ENCODE results near the gene COL4A3. TPM values are rescaled to one million over a fixed set of nuclear protein-coding genes. Genes with fewer than 3 reads are reported as not detected.

The COL4A3 gene
- total RNA-seq, 1 experiment from 2014 or later, result 0.15 TPM

DNA sequence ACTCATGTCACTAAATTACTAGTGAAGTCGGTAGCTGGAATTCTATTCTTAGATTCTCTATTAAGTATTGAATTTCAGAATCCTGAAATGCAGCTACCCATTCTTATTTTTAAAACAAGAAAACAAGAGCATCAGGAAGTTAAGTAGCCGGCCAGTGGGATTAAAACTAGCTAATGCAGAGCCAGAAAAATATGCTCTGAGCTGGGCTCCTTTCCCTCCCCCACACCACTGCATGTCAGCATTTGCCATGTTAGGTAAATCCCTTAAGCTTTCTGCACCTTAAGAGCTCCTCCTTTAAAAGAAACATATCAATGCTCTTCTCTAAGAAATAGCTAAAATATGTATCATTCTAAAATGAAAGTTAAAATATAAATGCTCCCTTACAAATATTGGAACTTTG is 88.4 kb downstream of the COL4A3 start:
- no peaks in the 10 kb centered on the region for H3K23me2 ChIP-seq (ENCODE audit: insufficient read length, low read depth, low read length, poor library complexity, severe bottlenecking)
- no peak overlapping the region for H3K27ac Mint-ChIP-seq
- no peak overlapping the region for H3K27ac ChIP-seq (ENCODE audit: insufficient read length, low read depth, low read length)
- H2BK12ac ChIP-seq (ENCODE audit: insufficient read length, low read depth, low read length), result no peak overlapping the region
- no peaks in the 10 kb centered on the region for H3K27me3 ChIP-seq (ENCODE audit: insufficient read depth, low read length)
- no CpG with 5 or more reads among the region's 2 CpGs for WGBS (ENCODE audit: extremely low coverage, insufficient read length, low lambda C conversion rate)
- no peak overlapping the region for H4K8ac ChIP-seq (replicated peaks; ENCODE audit: insufficient read length, low read depth, low read length)
- H3K4me1 ChIP-seq (ENCODE audit: insufficient read depth, low read length), result no peaks in the 10 kb centered on the region
- no peak overlapping the region for H2BK5ac ChIP-seq (ENCODE audit: insufficient read length, low read length)
- no peaks in the 10 kb centered on the region for H3K9me3 ChIP-seq (ENCODE audit: control insufficient read depth, low read depth, low read length)
- no peaks in the 10 kb centered on the region for H4K20me1 ChIP-seq (ENCODE audit: control insufficient read depth, insufficient read depth, insufficient read length)
- no peak overlapping the region for H3K4me2 ChIP-seq (ENCODE audit: insufficient read depth, insufficient read length, low read length)
- H4K91ac ChIP-seq (ENCODE audit: insufficient read length, low read depth, low read length), result no peak overlapping the region
- H3K4ac ChIP-seq (ENCODE audit: low read depth, low read length), result no peak overlapping the region
- no peaks in the 10 kb centered on the region for H3K79me2 ChIP-seq (ENCODE audit: insufficient read depth, low read length)
- H3K4me1 Mint-ChIP-seq, result peaks cover 13 to 25% of the 10 kb centered on the region in 2 experiments
- TF ChIP-seq, protein P1, sequence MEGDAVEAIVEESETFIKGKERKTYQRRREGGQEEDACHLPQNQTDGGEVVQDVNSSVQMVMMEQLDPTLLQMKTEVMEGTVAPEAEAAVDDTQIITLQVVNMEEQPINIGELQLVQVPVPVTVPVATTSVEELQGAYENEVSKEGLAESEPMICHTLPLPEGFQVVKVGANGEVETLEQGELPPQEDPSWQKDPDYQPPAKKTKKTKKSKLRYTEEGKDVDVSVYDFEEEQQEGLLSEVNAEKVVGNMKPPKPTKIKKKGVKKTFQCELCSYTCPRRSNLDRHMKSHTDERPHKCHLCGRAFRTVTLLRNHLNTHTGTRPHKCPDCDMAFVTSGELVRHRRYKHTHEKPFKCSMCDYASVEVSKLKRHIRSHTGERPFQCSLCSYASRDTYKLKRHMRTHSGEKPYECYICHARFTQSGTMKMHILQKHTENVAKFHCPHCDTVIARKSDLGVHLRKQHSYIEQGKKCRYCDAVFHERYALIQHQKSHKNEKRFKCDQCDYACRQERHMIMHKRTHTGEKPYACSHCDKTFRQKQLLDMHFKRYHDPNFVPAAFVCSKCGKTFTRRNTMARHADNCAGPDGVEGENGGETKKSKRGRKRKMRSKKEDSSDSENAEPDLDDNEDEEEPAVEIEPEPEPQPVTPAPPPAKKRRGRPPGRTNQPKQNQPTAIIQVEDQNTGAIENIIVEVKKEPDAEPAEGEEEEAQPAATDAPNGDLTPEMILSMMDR (conservative IDR thresholded peaks at IDR 0.05), result no peak
- H3K18ac ChIP-seq (ENCODE audit: insufficient read length, low read depth, low read length), result no peak overlapping the region
- no peak overlapping the region for H2AFZ ChIP-seq (ENCODE audit: low read length)
- H3K27me3 Mint-ChIP-seq (ENCODE audit: low read depth), result no peaks in the 10 kb centered on the region
- H3K4me3 Mint-ChIP-seq, result no peak overlapping the region
- H3K56ac ChIP-seq (ENCODE audit: insufficient read length, low read depth, low read length), result no peak overlapping the region
- no peaks in the 10 kb centered on the region for H3K79me1 ChIP-seq (ENCODE audit: insufficient read depth, low read depth, low read length, poor library complexity, severe bottlenecking)
- no peak overlapping the region for H2AK5ac ChIP-seq (ENCODE audit: insufficient read length, low read length)
- H3T11ph ChIP-seq (ENCODE audit: low read length), result no peak overlapping the region
- no peaks in the 10 kb centered on the region for H3K36me3 Mint-ChIP-seq (ENCODE audit: insufficient read depth in 1 of 3, low read depth in 3 of 3)
- H3K9me3 Mint-ChIP-seq, result no peaks in the 10 kb centered on the region
- H3K14ac ChIP-seq (ENCODE audit: insufficient read depth, low read length), result no peak overlapping the region
- no peak for DNase-seq
- H2BK20ac ChIP-seq (ENCODE audit: low read depth, low read length, poor library complexity, severe bottlenecking), result no peak overlapping the region
- H2BK120ac ChIP-seq (ENCODE audit: low read depth, low read length, poor library complexity, severe bottlenecking), result no peak overlapping the region
- H2BK15ac ChIP-seq (ENCODE audit: low read depth, low read length), result no peak overlapping the region
- H3K23ac ChIP-seq (ENCODE audit: insufficient read length, low read depth, low read length), result no peak overlapping the region
- H3K9ac ChIP-seq (ENCODE audit: extremely low read depth, insufficient read length, low read length), result no peak overlapping the region
- H4K5ac ChIP-seq (ENCODE audit: insufficient read length, low read depth, low read length), result no peak overlapping the region
